Upper lobe of right lung (tissue), 1 donor: ENCODE measurements around the gene RPS25. TPM values are rescaled to one million over a fixed set of nuclear protein-coding genes. Genes with fewer than 3 reads are reported as not detected.
"Not testable (repeated sequence)": the region's sequence is repeated elsewhere in the genome, so short reads cannot be mapped to it uniquely, and the experiment has no call there.

Source experiments
- ATAC-seq: fragments of 200-7000 bp; cut with Tn5 transposase; one replicate; pipeline ENCODE4 v1.9.1; 2020; ENCODE audit warnings: mild to moderate bottlenecking, moderate library complexity
- DNase-seq: peaks from one replicate; pipeline ENCODE4 v3.0.0-alpha.2; 2020
- H3K27ac ChIP-seq: fragments of 200-600 bp; one replicate; pipeline ENCODE4 v1.8.0; 2022
- H3K27me3 ChIP-seq: fragments of 200-600 bp; one replicate; pipeline ENCODE4 v1.8.0; 2022; ENCODE audit warnings: mild to moderate bottlenecking
- H3K36me3 ChIP-seq: fragments of 200-600 bp; one replicate; pipeline ENCODE4 v1.8.0; 2022
- H3K4me1 ChIP-seq: fragments of 200-600 bp; one replicate; pipeline ENCODE4 v1.8.0; 2022
- H3K4me3 ChIP-seq: fragments of 200-600 bp; one replicate; pipeline ENCODE4 v1.8.0; 2022; ENCODE audit warnings: mild to moderate bottlenecking
- H3K9me3 ChIP-seq: fragments of 200-600 bp; one replicate; pipeline ENCODE4 v1.8.0; 2022
- intact Hi-C: fragments of 100-400 bp; cut with DNase I; formaldehyde crosslinking; loops from one replicate; pipeline ENCODE4 v1.11.0; 2022
- total RNA-seq: library from RNA; stranded (reverse); fragmentation: NEBNext Ultra II Directional; extraction: Animal tissue kit (Norgen Biotek cat#: 25700); gene quantifications from one replicate; pipeline ENCODE4 v1.2.1, GENCODE V29; 2021
- TF ChIP-seq, protein P1 (sequence below): fragments of 200-600 bp; IDR thresholded peaks from one replicate; pipeline ENCODE4 v1.8.0; 2022; ENCODE audit warnings: antibody characterized with exemption
- donor health status: DM: no; HTN: yes; CAD: no; lungs with severe emphysema.

The RPS25 gene
- total RNA-seq, 1 donor from 2014 or later = 850 TPM

DNA sequence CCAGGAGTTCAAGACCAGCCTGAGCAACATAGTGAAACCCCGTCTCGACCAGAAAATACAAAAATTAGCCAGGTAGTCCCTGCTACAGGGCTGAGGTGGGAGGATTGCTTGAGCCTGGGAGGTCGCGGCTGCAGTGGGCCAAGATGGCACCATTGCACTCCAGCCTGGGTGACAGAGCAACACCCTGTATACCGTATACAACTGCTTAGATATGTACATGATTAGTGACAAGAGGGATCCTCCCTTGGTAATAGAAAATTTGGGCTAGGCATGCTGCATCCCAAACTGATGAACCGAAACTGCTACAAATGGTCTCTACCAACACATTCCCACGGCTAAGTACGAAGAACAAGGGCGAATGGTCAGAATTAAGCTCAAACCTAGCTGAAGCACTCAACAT, 24.8 kb upstream of the RPS25 start:
- TF ChIP-seq, protein P1, sequence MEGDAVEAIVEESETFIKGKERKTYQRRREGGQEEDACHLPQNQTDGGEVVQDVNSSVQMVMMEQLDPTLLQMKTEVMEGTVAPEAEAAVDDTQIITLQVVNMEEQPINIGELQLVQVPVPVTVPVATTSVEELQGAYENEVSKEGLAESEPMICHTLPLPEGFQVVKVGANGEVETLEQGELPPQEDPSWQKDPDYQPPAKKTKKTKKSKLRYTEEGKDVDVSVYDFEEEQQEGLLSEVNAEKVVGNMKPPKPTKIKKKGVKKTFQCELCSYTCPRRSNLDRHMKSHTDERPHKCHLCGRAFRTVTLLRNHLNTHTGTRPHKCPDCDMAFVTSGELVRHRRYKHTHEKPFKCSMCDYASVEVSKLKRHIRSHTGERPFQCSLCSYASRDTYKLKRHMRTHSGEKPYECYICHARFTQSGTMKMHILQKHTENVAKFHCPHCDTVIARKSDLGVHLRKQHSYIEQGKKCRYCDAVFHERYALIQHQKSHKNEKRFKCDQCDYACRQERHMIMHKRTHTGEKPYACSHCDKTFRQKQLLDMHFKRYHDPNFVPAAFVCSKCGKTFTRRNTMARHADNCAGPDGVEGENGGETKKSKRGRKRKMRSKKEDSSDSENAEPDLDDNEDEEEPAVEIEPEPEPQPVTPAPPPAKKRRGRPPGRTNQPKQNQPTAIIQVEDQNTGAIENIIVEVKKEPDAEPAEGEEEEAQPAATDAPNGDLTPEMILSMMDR = no peak
- H3K4me1 ChIP-seq = no peaks in the 10 kb centered on the region
- intact Hi-C loops = no loop called here
- peaks cover 32% of the 10 kb centered on the region for H3K36me3 ChIP-seq
- no peak for DNase-seq
- no peak for ATAC-seq
- H3K9me3 ChIP-seq = no peaks in the 10 kb centered on the region
- no peak overlapping the region for H3K4me3 ChIP-seq
- H3K27ac ChIP-seq = no peak overlapping the region
- H3K27me3 ChIP-seq = no peaks in the 10 kb centered on the region

DNA sequence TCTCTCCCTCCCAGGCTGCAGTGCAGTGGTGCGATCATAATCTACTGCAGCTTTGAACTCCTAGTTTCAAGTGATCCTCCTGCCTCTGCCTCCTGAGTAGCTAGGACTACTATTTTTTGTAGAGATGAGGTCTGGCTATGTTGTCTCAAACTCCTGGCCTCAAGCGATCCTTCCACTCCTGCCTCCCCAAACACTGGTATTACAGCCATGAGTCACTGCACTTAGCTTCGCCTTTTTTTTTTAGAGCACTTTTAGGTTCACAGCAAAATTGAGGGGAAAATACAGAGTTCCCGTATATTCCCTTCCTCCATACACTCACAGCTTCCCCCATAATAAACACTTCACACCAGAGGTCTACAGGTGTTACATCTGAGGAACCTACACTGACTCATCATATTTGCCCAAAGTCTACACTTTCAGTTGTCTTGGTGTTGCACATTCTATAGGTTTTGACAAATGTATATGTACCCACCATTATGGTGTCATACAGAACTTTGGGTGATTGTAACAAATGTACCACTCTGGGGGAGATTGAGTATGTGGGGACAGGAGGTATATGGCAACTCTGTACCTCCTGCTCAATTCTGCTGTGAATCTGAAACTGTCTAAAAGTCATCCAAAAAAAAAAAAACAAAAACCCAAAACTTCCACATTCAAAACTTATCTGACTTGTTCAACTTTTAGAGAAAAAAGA, 23.8 kb upstream of the RPS25 start:
- DNase-seq (no peak), ATAC-seq (no peak)
- Histone ChIP-seq H3K27me3 (no peaks in the 10 kb centered on the region), H3K36me3 (peaks cover 22% of the 10 kb centered on the region), H3K4me3 (no peak overlapping the region), H3K27ac (no peak overlapping the region), H3K9me3 (no peaks in the 10 kb centered on the region), H3K4me1 (no peaks in the 10 kb centered on the region)
- intact Hi-C loops = no loop called here
- TF ChIP-seq, protein P1 = no peak

DNA sequence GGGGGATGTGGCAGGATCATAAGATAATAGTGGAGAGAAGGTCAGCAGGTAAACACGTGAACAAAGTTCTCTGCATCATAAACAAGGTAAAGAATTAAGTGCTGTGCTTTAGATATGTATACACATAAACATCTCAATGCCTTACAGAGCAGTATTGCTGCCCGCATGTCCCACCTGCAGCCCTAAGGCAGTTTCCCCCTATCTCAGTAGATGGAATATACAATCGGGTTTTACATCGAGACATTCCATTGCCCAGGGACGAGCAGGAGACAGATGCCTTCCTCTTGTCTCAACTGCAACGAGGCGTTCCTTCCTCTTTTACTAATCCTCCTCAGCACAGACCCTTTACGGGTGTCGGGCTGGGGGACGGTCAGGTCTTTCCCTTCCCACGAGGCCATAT, 21.3 kb upstream of the RPS25 start:
- DNase-seq, ATAC-seq, H3K9me3 ChIP-seq, H3K4me3 ChIP-seq, H3K27ac ChIP-seq, H3K36me3 ChIP-seq, H3K4me1 ChIP-seq, H3K27me3 ChIP-seq, intact Hi-C loops: not testable (repeated sequence)

DNA sequence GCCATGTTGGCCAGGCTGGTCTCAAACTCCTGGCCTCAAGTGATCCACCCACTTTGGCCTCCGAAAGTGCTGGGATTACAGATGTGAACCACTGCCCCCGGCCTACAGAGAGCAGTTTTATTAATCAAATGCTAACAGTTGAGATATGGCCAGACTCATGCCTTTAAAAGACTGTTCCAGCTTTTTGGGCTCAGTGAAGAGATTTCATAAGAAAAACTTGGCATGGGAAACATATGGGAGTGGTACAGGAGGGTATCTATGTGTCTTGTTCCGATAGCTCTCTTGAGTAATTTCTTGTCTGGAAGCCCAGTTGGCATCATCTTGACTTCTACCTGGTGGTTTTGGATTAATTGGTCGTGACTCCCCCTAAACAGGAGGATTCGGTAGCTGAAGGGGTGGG, 20.7 kb upstream of the RPS25 start:
- TF ChIP-seq, protein P1 = no peak
- DNase-seq = no peak
- no peaks in the 10 kb centered on the region for H3K27me3 ChIP-seq
- H3K4me3 ChIP-seq = no peak overlapping the region
- H3K27ac ChIP-seq = no peak overlapping the region
- no peaks in the 10 kb centered on the region for H3K4me1 ChIP-seq
- H3K9me3 ChIP-seq = no peaks in the 10 kb centered on the region
- no peaks in the 10 kb centered on the region for H3K36me3 ChIP-seq
- intact Hi-C loops = no loop called here
- ATAC-seq = no peak

DNA sequence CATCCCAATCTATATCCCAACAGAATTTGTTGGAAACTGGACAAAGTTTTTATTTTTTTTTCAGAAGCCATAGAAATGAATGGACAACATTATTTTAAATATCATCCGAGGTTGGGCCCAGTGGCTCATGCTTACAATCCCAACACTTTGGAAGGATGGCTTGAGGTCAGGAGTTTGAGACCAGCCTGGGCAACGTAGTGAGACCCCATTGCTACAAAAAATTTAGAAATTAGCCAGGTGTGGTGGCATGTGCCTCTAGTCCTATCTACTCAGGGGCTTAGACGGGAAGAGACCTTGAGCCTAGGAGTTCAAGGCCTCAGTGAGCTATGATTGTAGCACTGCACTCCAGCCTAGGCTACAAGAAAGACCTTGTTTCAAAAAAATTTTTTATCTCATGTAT, 16.7 kb upstream of the RPS25 start:
- Histone ChIP-seq H3K9me3 (no peaks in the 10 kb centered on the region), H3K4me1 (peaks cover 6% of the 10 kb centered on the region), H3K36me3 (no peaks in the 10 kb centered on the region), H3K27me3 (no peaks in the 10 kb centered on the region), H3K27ac (no peak overlapping the region), H3K4me3 (no peak overlapping the region)
- ATAC-seq = no peak
- DNase-seq = no peak
- intact Hi-C loops = no loop called here
- TF ChIP-seq, protein P1 = no peak

DNA sequence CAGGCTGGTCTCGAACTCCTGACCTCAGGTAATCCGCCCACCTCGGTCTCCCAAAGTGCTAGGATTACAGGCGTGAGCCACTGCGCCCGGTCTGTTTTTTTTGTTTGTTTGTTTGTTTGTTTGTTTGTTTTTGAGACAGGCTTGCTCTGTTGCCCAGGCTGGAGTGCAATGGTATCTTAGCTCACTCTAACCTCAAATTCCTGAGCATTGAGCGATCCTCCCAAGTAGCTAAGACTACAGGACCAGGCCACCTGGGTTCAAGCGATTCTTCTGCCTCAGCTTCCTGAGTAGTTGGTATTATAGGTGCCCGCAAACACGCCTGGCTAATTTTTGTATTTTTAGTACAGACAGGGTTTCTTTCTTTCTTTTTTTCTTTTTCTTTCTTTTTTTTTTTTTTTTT, 15.3 kb upstream of the RPS25 start:
- H3K27me3 ChIP-seq, H3K36me3 ChIP-seq, H3K27ac ChIP-seq, H3K9me3 ChIP-seq, H3K4me3 ChIP-seq, DNase-seq, ATAC-seq, intact Hi-C loops: not testable (repeated sequence)
- peaks cover 18% of the 10 kb centered on the region for H3K4me1 ChIP-seq

DNA sequence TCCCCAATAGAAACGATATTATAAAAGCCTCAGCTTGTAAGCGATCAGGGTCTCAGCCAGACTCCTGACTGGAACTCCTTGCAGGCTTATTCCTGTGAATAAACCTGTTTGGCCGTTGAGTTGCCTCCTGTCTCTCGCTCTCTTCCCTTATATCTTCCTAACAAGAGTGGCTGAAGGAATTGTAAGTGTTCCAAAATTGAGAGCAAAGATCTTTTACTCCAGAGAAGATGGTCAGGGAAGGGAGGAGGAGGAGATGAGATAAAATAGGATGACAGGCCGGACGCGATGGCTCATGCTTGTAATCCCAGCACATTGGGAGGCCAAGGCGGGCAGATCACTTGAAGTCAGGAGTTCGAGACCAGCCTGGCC, 13.8 kb upstream of the RPS25 start:
- TF ChIP-seq, protein P1 = no peak
- H3K36me3 ChIP-seq = no peaks in the 10 kb centered on the region
- H3K9me3 ChIP-seq = no peaks in the 10 kb centered on the region
- H3K4me1 ChIP-seq = peaks cover 18% of the 10 kb centered on the region
- H3K27me3 ChIP-seq = no peaks in the 10 kb centered on the region
- intact Hi-C loops = no loop called here
- H3K27ac ChIP-seq = no peak overlapping the region
- ATAC-seq (no peak), DNase-seq (no peak)
- no peak overlapping the region for H3K4me3 ChIP-seq
